H1 (cell line): ENCODE results near the gene DUOXA1. TPM values are rescaled to one million over a fixed set of nuclear protein-coding genes. Genes with fewer than 3 reads are reported as not detected.
A peak's percentile ranks its signal among the peaks of the same experiment; 100 is the strongest.

Experiments
- CTCF ChIA-PET: fragments of 300-600 bp; sonication (Branson Sonifier 250); formaldehyde crosslinking; loops from one replicate; lab custom pipeline; 2021; ENCODE audit not compliant: partially characterized antibody; lab: Charles Lee
- POLR2A ChIA-PET: fragments of 300-600 bp; sonication (Branson Sonifier 250); formaldehyde crosslinking; loops from one replicate; lab custom pipeline; 2021; ENCODE audit warnings: inconsistent platforms; ENCODE audit not compliant: partially characterized antibody; lab: Charles Lee
- DNase-seq, 2 experiments: peaks; one replicate each; pipeline versions ENCODE4 v3.0.0 to v3.0.0-alpha.2; 2010 to 2022; ENCODE audit warnings: low spot score in 2 of 2, low read depth in 1 of 2, mixed read lengths in 1 of 2
- FAIRE-seq: peaks from 2 replicates; lab custom pipeline; 2011; peaks lifted over from hg19 to GRCh38; lab: Jason Lieb, UNC
- H2AFZ ChIP-seq: 2 replicates; pipeline ENCODE4 v1.8.1; 2012; ENCODE audit warnings: low read length, inconsistent platforms
- H2AK5ac ChIP-seq: 2 replicates; pipeline ENCODE4 v1.6.1; 2013; ENCODE audit warnings: low read depth, low read length
- H2BK120ac ChIP-seq: replicated peaks from 2 replicates; pipeline ENCODE3; 2013; ENCODE audit warnings: low read depth, low read length, inconsistent platforms
- H2BK12ac ChIP-seq: 2 replicates; pipeline ENCODE4 v1.6.1; 2013; ENCODE audit warnings: low read depth, low read length
- H2BK15ac ChIP-seq: 2 replicates; pipeline ENCODE4 v1.6.1; 2013; ENCODE audit warnings: low read length
- H2BK20ac ChIP-seq: 2 replicates; pipeline ENCODE4 v1.6.1; 2013; ENCODE audit warnings: low read length
- H2BK5ac ChIP-seq: 2 replicates; pipeline ENCODE4 v1.6.1; 2013; ENCODE audit warnings: low read depth, low read length
- H3K14ac ChIP-seq: 2 replicates; pipeline ENCODE4 v1.6.1; 2013; ENCODE audit warnings: inconsistent platforms; ENCODE audit not compliant: insufficient read length
- H3K18ac ChIP-seq: 2 replicates; pipeline ENCODE4 v1.6.1; 2013; ENCODE audit warnings: low read length; ENCODE audit errors: extremely low read depth
- H3K23ac ChIP-seq: 2 replicates; pipeline ENCODE4 v1.6.1; 2013; ENCODE audit warnings: inconsistent platforms; ENCODE audit not compliant: insufficient read length
- H3K23me2 ChIP-seq: 2 replicates; pipeline ENCODE4 v1.6.1; 2013; ENCODE audit warnings: low read depth, low read length
- H3K27ac ChIP-seq: 2 replicates; pipeline ENCODE4 v1.6.1; 2011; ENCODE audit warnings: low read depth, low read length, inconsistent platforms
- H3K27me3 ChIP-seq, 4 experiments: replicated peaks in 1 of 4; 1 replicate in 1 of 4; 2 replicates in 3 of 4; pipeline versions ENCODE4 v1.6.1 to v1.8.1; 2011 to 2013; ENCODE audit warnings: low read length in 3 of 4, mild to moderate bottlenecking in 3 of 4, inconsistent platforms in 2 of 4, mixed read lengths in 2 of 4, moderate library complexity in 1 of 4; ENCODE audit not compliant: control insufficient read depth in 3 of 4, insufficient read depth in 3 of 4; ENCODE audit errors: extremely low read depth in 1 of 4
- H3K36me3 ChIP-seq, 4 experiments: 2 replicates each; pipeline versions ENCODE4 v1.6.1 to v1.8.1; 2011 to 2013; ENCODE audit warnings: mild to moderate bottlenecking in 4 of 4, low read length in 3 of 4, moderate library complexity in 2 of 4, control low read depth in 1 of 4, inconsistent platforms in 1 of 4; ENCODE audit not compliant: insufficient read depth in 4 of 4, control insufficient read depth in 2 of 4
- H3K4ac ChIP-seq: replicated peaks from 2 replicates; pipeline ENCODE3; 2013; ENCODE audit warnings: low read length, low read depth, mixed read lengths, inconsistent platforms; ENCODE audit not compliant: insufficient read length
- H3K4me1 ChIP-seq, 4 experiments: replicated peaks in 1 of 4; 1 replicate in 1 of 4; 2 replicates in 3 of 4; pipeline versions ENCODE4 v1.6.1 to v1.8.1; 2011 to 2013; ENCODE audit warnings: low read length in 3 of 4, inconsistent platforms in 2 of 4, mixed read lengths in 1 of 4; ENCODE audit not compliant: insufficient read depth in 4 of 4, control insufficient read depth in 3 of 4
- H3K4me2 ChIP-seq, 2 experiments: 2 replicates each; pipeline versions ENCODE4 v1.6.1 to v1.8.1; 2011 to 2013; ENCODE audit warnings: low read depth in 2 of 2, low read length in 2 of 2, control low read depth in 1 of 2, inconsistent platforms in 1 of 2, mild to moderate bottlenecking in 1 of 2; ENCODE audit not compliant: insufficient read depth in 1 of 2
- H3K4me3 ChIP-seq, 4 experiments: fragments of 200-600, 300-600 bp in 1 of 4; sonication (generic), shearing (Covaris generic), sonication (Bioruptor Twin) in 1 of 4; 2 replicates each; pipeline versions ENCODE4 v1.5.1 to v1.8.1; 2011 to 2016; ENCODE audit warnings: low read length in 4 of 4, low read depth in 3 of 4, control low read depth in 2 of 4, inconsistent platforms in 2 of 4, mild to moderate bottlenecking in 2 of 4, mixed read lengths in 1 of 4, moderate library complexity in 1 of 4; ENCODE audit not compliant: insufficient read depth in 2 of 4; ENCODE audit errors: extremely low read depth in 1 of 4
- H3K56ac ChIP-seq: replicated peaks from 2 replicates; pipeline ENCODE3; 2013; ENCODE audit warnings: low read depth, mild to moderate bottlenecking, mixed read lengths, low read length, inconsistent platforms; ENCODE audit not compliant: insufficient read length
- H3K79me1 ChIP-seq: 2 replicates; pipeline ENCODE4 v1.6.1; 2013; ENCODE audit warnings: low read depth, low read length, control low read depth
- H3K79me2 ChIP-seq, 2 experiments: 2 replicates each; pipeline versions ENCODE4 v1.6.1 to v1.8.1; 2012 to 2013; ENCODE audit warnings: low read length in 2 of 2, mild to moderate bottlenecking in 2 of 2, inconsistent platforms in 1 of 2; ENCODE audit not compliant: insufficient read depth in 2 of 2, control insufficient read depth in 1 of 2
- H3K9ac ChIP-seq, 4 experiments: replicated peaks in 1 of 4; 1 replicate in 1 of 4; 2 replicates in 3 of 4; pipeline versions ENCODE4 v1.6.1 to v1.8.1; 2011 to 2013; ENCODE audit warnings: low read depth in 3 of 4, low read length in 3 of 4, control low read depth in 2 of 4, mild to moderate bottlenecking in 2 of 4, moderate library complexity in 2 of 4, inconsistent platforms in 1 of 4; ENCODE audit errors: extremely low read depth in 1 of 4
- H3K9me3 ChIP-seq, 2 experiments: 2 replicates each; pipeline versions ENCODE4 v1.6.1 to v1.8.1; 2012 to 2013; ENCODE audit warnings: mild to moderate bottlenecking in 2 of 2, moderate library complexity in 2 of 2, control low read depth in 1 of 2, inconsistent platforms in 1 of 2, low read depth in 1 of 2, low read length in 1 of 2, mixed read lengths in 1 of 2; ENCODE audit not compliant: insufficient read depth in 2 of 2
- H4K20me1 ChIP-seq, 2 experiments: replicated peaks in 1 of 2; 2 replicates each; pipeline versions ENCODE3 to v1.8.1; 2011 to 2013; ENCODE audit warnings: inconsistent platforms in 2 of 2, low read length in 2 of 2, mild to moderate bottlenecking in 1 of 2; ENCODE audit not compliant: insufficient read depth in 2 of 2, control insufficient read depth in 1 of 2
- H4K5ac ChIP-seq: 2 replicates; pipeline ENCODE4 v1.6.1; 2013; ENCODE audit warnings: low read length, low read depth, mixed read lengths, inconsistent platforms; ENCODE audit not compliant: insufficient read length
- H4K8ac ChIP-seq: 2 replicates; pipeline ENCODE4 v1.8.0; 2013; ENCODE audit warnings: mild to moderate bottlenecking, moderate library complexity, low read length, inconsistent platforms; ENCODE audit not compliant: insufficient read depth; ENCODE audit errors: extremely low read depth
- H4K91ac ChIP-seq: replicated peaks from 2 replicates; pipeline ENCODE3; 2013; ENCODE audit warnings: low read length, mixed read lengths, inconsistent platforms; ENCODE audit not compliant: insufficient read length
- NRF1 ChIP-seq: IDR thresholded peaks from 2 replicates; pipeline ENCODE4 v1.6.1; 2011; ENCODE audit warnings: mild to moderate bottlenecking, low read depth, low read length, improper control_type of control experiment
- PHF8 ChIP-seq: fragments of 200-600 bp; sonication (generic); conservative IDR thresholded peaks from 2 replicates; pipeline ENCODE4 v1.7.1; 2012; ENCODE audit warnings: low read depth, mild to moderate bottlenecking, inconsistent platforms, low read length, moderate library complexity
- POLR2A ChIP-seq, 2 experiments: IDR thresholded peaks; 1 replicate in 1 of 2; 2 replicates in 1 of 2; pipeline ENCODE4 v1.6.1; 2011; ENCODE audit warnings: low read depth in 2 of 2, low read length in 2 of 2, mild to moderate bottlenecking in 2 of 2; ENCODE audit errors: control extremely low read depth in 1 of 2
- POLR2AphosphoS5 ChIP-seq: IDR thresholded peaks from 2 replicates; pipeline ENCODE4 v1.6.1; 2011; ENCODE audit warnings: low read depth, low read length
- RAD21 ChIP-seq, 2 experiments: IDR thresholded peaks in 1 of 2; conservative IDR thresholded peaks in 1 of 2; 2 replicates each; pipeline ENCODE4 v1.6.1; 2011; ENCODE audit warnings: low read depth in 2 of 2, low read length in 2 of 2, improper control_type of control experiment in 1 of 2, inconsistent platforms in 1 of 2, mild to moderate bottlenecking in 1 of 2, moderate library complexity in 1 of 2
- RFX5 ChIP-seq: IDR thresholded peaks from 2 replicates; pipeline ENCODE4 v1.6.1; 2011; ENCODE audit warnings: low read depth, low read length, improper control_type of control experiment, borderline replicate concordance
- RXRA ChIP-seq: IDR thresholded peaks from 2 replicates; pipeline ENCODE4 v1.6.1; 2011; ENCODE audit warnings: low read depth, mild to moderate bottlenecking, low read length, moderate library complexity; ENCODE audit not compliant: insufficient read depth
- SAP30 ChIP-seq: fragments of 300-600 bp; sonication (generic); IDR thresholded peaks from 2 replicates; pipeline ENCODE4 v1.7.1; 2012; ENCODE audit warnings: low read length, moderate library complexity, mild to moderate bottlenecking, inconsistent platforms; ENCODE audit not compliant: insufficient read depth, insufficient replicate concordance
- SP1 ChIP-seq: IDR thresholded peaks from 2 replicates; pipeline ENCODE4 v1.6.1; 2011; ENCODE audit warnings: low read depth, low read length
- SRF ChIP-seq: IDR thresholded peaks from 2 replicates; pipeline ENCODE4 v1.6.1; 2011; ENCODE audit warnings: mild to moderate bottlenecking, low read depth, low read length, moderate library complexity
- YY1 ChIP-seq: IDR thresholded peaks from 2 replicates; pipeline ENCODE4 v1.6.1; 2011; ENCODE audit warnings: low read depth, mild to moderate bottlenecking, low read length
- ZNF274 ChIP-seq: IDR thresholded peaks from 2 replicates; pipeline ENCODE4 v1.7.0; 2012; ENCODE audit warnings: low read length, borderline replicate concordance; ENCODE audit errors: extremely low read depth
- WGBS, 2 experiments: shearing (Covaris generic) in 1 of 2; methylation state at CpG; one replicate each; pipeline versions ENCODE4 v1.1.6 to v1.1.7; 2013 to 2015; ENCODE audit warnings: low lambda C conversion rate in 2 of 2, mixed read lengths in 2 of 2, inconsistent platforms in 1 of 2, low coverage in 1 of 2, missing lambda C conversion rate in 1 of 2; ENCODE audit not compliant: insufficient replicate concordance in 2 of 2, insufficient coverage in 1 of 2, insufficient read length in 1 of 2; ENCODE audit errors: extremely low coverage in 1 of 2, missing lambda C conversion rate in 1 of 2; 5-methylcytosine and 5-hydroxymethylcytosine counted together
- polyA plus RNA-seq, 7 experiments: library from polyadenylated mRNA; depleted of rRNA in 3 of 7; stranded (reverse) in 5 of 7; unstranded in 2 of 7; fragments of >200 nt in 5 of 7; fragments of 200-250 nt in 2 of 7; gene quantifications; 1 replicate in 5 of 7; 2 replicates in 1 of 7; 4 replicates in 1 of 7; pipeline versions ENCODE4 v1.2.1 to v1.2.3, GENCODE V29; 2011 to 2013; ENCODE audit warnings: missing spikeins in 2 of 7, mixed read lengths in 2 of 7
- total RNA-seq: library from RNA; stranded (reverse); fragmentation: NEBNext Ultra II Directional; extraction: Animal tissue kit (Norgen Biotek cat#: 25700); gene quantifications from 2 replicates; pipeline ENCODE4 v1.2.1, GENCODE V29; 2021

DUOXA1 gene
- total and polyA plus RNA-seq, 2 of the 8 experiments (the other 6 are each of a cell fraction or from before 2014, with no cell fraction given), result 0.18 TPM; not detected in 1

DNA sequence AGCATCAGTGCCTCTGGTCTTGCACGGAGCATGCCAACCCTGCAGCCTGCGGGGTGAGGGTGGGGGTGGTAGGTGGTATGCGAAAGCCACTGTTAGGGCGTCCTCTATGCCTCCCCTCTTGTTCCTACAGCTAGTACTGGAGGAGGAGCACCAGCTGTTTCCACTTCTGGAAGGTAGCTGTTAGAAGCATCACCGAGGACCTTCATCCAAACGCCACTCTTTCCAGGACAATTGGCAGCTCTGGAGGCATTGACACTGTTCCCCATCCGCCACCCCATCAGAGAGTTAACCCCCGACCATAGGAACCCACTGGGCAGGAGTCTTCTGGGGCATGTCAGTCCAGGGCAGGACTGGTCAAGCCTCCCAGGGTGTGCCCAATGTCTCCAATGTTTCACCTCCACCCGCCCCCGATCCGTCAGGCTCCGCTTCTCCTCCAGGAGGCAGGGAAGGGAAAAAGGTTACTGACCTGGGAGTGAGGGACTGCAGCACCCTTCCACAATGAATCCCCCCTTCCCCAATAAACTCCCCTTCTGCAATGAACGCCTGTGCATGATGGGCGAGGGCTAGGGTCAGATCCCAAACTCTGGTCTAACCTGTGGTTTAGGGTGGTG, 16.2 kb downstream of the DUOXA1 start:
- no peak overlapping the region for H3K23ac ChIP-seq
- peaks cover 0 to 7% (median 0%) of the 10 kb centered on the region in 4 experiments; a peak in 1 of 8 replicates for H3K36me3 ChIP-seq
- ChIA-PET POLR2A (interaction anchor here (1.2 kb wide), 1 partner anchor 51 kb away, joined by 3 read pairs; no protein-coding TSS in a partner anchor), CTCF (interaction anchor here (0.6 to 5.5 kb wide), 10 partner anchors 10 to 303 kb away, joined by 3 to 45 read pairs (median 4); partner anchors contain the start of genes DUOX1 and DUOXA1)
- peaks cover 85 to 93% (median 90%) of the 10 kb centered on the region in 4 experiments for H3K27me3 ChIP-seq
- H3K4me1 ChIP-seq, result peaks cover 0 to 31% (median 24%) of the 10 kb centered on the region in 4 experiments; a peak in 6 of 7 replicates
- H3K4me2 ChIP-seq, result peak overlapping the region; percentile 84 to 85
- H2BK12ac ChIP-seq, result no peak overlapping the region
- H3K27ac ChIP-seq, result no peak overlapping the region
- peaks cover 21 to 46% of the 10 kb centered on the region in 2 experiments for H4K20me1 ChIP-seq
- H3K56ac ChIP-seq, result no peak overlapping the region
- H2AFZ ChIP-seq, result no peak overlapping the region
- H3K79me1 ChIP-seq, result no peaks in the 10 kb centered on the region
- no peak overlapping the region for H2AK5ac ChIP-seq
- peak in 1 of 2 experiments; percentile 60 for DNase-seq
- peaks cover 6% of the 10 kb centered on the region; the same call in 1 of the 2 replicates for H3K23me2 ChIP-seq
- H2BK5ac ChIP-seq, result no peak overlapping the region
- H3K14ac ChIP-seq, result no peak overlapping the region
- H3K9ac ChIP-seq, result no peak overlapping the region
- no peak overlapping the region for H4K5ac ChIP-seq
- H3K18ac ChIP-seq, result no peak overlapping the region
- no peak overlapping the region for H2BK120ac ChIP-seq
- H2BK15ac ChIP-seq, result no peak overlapping the region
- H3K4me3 ChIP-seq, result peak overlapping the region; percentile 4 to 57 (median 25); a peak in 5 of 8 replicates
- no peak overlapping the region for H2BK20ac ChIP-seq
- no peaks in the 10 kb centered on the region; a peak in 1 of 4 replicates for H3K9me3 ChIP-seq
- TF ChIP-seq SP1 (no peak), SRF (no peak), RAD21 (IDR thresholded peaks at IDR 0.05 in 1 of 2, conservative IDR thresholded peaks at IDR 0.05 in 1 of 2; ENCODE audit: low read depth in 2 of 2, low read length in 2 of 2) (no peak), PHF8 (no peak), ZNF274 (no peak), RXRA (no peak), RFX5 (no peak), NRF1 (no peak), POLR2AphosphoS5 (no peak), POLR2A (IDR thresholded peaks at IDR 0.05; ENCODE audit: control extremely low read depth in 1 of 2, low read depth in 2 of 2, low read length in 2 of 2) (no peak), SAP30 (no peak), YY1 (no peak)
- H3K4ac ChIP-seq, result no peak overlapping the region
- no peak for FAIRE-seq
- 5% methylated on average over 14 of the region's 14 CpGs; no CpG with 5 or more reads in 1 of the 2 experiments for WGBS, 2 experiments
- H3K79me2 ChIP-seq, result no peaks in the 10 kb centered on the region
- no peak overlapping the region for H4K8ac ChIP-seq
- no peak overlapping the region for H4K91ac ChIP-seq
